Measurements from ENCODE around the gene NPAS2. TPM values are rescaled to one million over a fixed set of nuclear protein-coding genes. Genes with fewer than 3 reads are reported as not detected.

Gene NPAS2
- total RNA-seq, 3 donors from 2014 or later (not counting 1 experiment from before 2014, with no cell fraction given), result not detected

- H3K27me3 ChIP-seq (ENCODE audit: control insufficient read depth, insufficient read depth, low read length), result no peaks in the 10 kb centered on the region
- no peaks in the 10 kb centered on the region for H3K36me3 ChIP-seq (ENCODE audit: control insufficient read depth, insufficient read depth, low read length)
- ATAC-seq (no peak), DNase-seq (no peak)
- H3K4me1 ChIP-seq (ENCODE audit: control insufficient read depth, insufficient read depth, low read length), result no peaks in the 10 kb centered on the region
- H3K27me3 Mint-ChIP-seq (ENCODE audit: low read depth in 2 of 2), result peaks cover 0 to 10% of the 10 kb centered on the region in 2 donors
- TF ChIP-seq, protein P1, sequence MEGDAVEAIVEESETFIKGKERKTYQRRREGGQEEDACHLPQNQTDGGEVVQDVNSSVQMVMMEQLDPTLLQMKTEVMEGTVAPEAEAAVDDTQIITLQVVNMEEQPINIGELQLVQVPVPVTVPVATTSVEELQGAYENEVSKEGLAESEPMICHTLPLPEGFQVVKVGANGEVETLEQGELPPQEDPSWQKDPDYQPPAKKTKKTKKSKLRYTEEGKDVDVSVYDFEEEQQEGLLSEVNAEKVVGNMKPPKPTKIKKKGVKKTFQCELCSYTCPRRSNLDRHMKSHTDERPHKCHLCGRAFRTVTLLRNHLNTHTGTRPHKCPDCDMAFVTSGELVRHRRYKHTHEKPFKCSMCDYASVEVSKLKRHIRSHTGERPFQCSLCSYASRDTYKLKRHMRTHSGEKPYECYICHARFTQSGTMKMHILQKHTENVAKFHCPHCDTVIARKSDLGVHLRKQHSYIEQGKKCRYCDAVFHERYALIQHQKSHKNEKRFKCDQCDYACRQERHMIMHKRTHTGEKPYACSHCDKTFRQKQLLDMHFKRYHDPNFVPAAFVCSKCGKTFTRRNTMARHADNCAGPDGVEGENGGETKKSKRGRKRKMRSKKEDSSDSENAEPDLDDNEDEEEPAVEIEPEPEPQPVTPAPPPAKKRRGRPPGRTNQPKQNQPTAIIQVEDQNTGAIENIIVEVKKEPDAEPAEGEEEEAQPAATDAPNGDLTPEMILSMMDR (IDR thresholded peaks at IDR 0.05), result no peak
- intact Hi-C loops (cut with micrococcal nuclease), result no loop called here
- no peaks in the 10 kb centered on the region for H3K9me3 Mint-ChIP-seq
- H3K4me1 Mint-ChIP-seq, result peaks cover 0 to 11% of the 10 kb centered on the region in 2 donors
- no peak overlapping the region for H3K27ac Mint-ChIP-seq
- H3K27ac ChIP-seq (ENCODE audit: low read length), result no peak overlapping the region
- WGBS (ENCODE audit: insufficient coverage), result 87% methylated on average over 4 of the region's 4 CpGs
- no peaks in the 10 kb centered on the region for H3K9me3 ChIP-seq (ENCODE audit: control insufficient read depth, insufficient read depth, low read length)
- no peaks in the 10 kb centered on the region for H3K36me3 Mint-ChIP-seq
- H3K4me3 Mint-ChIP-seq, result no peak overlapping the region
- H3K4me3 ChIP-seq (ENCODE audit: low read length), result no peak overlapping the region
Measured at GRCh38 chr2:100987974-100988373, 168.0 kb downstream of the NPAS2 start.

DNA sequence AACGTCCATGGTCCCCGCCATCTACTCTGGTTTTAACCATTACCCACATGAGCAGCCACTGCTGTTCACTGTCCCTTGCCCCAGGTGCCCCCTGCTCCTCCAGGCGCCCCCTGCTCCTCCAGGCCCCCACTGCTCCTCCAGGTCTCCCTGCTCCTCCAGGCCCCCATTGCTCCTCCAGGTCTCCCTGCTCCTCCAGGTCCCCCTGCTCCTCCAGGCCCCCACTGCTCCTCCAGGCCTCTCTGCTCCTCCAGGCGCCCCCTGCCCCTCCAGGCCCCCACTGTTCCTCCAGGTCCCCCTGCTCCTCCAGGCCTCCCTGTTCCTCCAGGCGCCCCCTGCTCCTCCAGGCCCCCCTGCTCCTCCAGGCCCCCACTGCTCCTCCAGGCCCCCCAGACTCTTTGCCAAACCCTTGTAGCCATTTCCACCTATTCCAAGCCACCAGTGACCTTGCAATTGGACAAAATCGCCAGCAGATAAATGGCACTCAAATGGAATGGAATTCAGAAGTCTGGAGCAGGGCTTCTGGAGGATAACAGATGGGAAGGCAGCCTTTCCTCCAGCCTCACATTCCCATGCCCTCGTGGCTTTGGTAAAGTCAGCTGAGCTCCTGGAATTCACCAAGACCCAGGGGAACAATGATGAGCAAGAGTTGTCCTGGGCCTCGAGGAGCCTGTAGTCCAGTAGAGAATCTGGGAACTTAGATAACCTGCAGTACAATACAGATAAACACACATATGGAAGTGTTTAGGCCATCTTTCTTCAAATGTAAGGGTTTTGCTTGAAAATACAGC, 168.9 kb downstream of the NPAS2 start:
- Histone ChIP-seq H3K27me3 (ENCODE audit: control insufficient read depth, insufficient read depth, low read length) (no peaks in the 10 kb centered on the region), H3K9me3 (ENCODE audit: control insufficient read depth, insufficient read depth, low read length) (no peaks in the 10 kb centered on the region), H3K27ac (ENCODE audit: low read length) (no peak overlapping the region), H3K4me1 (ENCODE audit: control insufficient read depth, insufficient read depth, low read length) (no peaks in the 10 kb centered on the region), H3K36me3 (ENCODE audit: control insufficient read depth, insufficient read depth, low read length) (no peaks in the 10 kb centered on the region), H3K4me3 (ENCODE audit: low read length) (no peak overlapping the region)
- peaks cover 0 to 10% of the 10 kb centered on the region in 2 donors for H3K27me3 Mint-ChIP-seq (ENCODE audit: low read depth in 2 of 2)
- peaks cover 0 to 11% of the 10 kb centered on the region in 2 donors for H3K4me1 Mint-ChIP-seq
- intact Hi-C loops (cut with micrococcal nuclease), result no loop called here
- H3K9me3 Mint-ChIP-seq, result no peaks in the 10 kb centered on the region
- TF ChIP-seq, protein P1 (IDR thresholded peaks at IDR 0.05), result no peak
- no peak overlapping the region for H3K27ac Mint-ChIP-seq
- no peaks in the 10 kb centered on the region for H3K36me3 Mint-ChIP-seq
- no peak overlapping the region for H3K4me3 Mint-ChIP-seq
- ATAC-seq (no peak), DNase-seq (no peak)
- 74% methylated on average over 7 of the region's 8 CpGs for WGBS (ENCODE audit: insufficient coverage)

DNA sequence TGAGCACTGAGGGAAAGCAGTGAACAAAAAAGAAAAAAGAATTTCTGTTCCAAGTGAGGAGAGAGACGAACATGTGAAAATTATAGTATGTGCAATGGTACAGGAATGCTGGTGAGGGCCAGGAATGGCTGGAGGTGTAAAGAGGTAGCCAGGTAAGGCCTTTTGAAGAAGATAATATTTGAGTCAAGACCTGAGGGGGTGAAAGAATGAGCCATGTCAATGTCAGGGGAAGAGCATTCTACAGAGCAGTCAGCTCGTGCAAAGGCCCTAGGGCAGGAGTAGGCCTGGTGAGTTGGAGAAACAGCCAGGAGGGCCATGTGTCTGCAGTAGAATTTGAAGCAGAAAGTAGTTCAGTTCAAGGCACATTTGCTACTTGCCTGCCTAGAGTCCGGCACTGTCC, 169.7 kb downstream of the NPAS2 start:
- H3K36me3 Mint-ChIP-seq, result no peaks in the 10 kb centered on the region

More for the DNA sequence above, 169.7 kb downstream of the NPAS2 start:
- H3K4me3 ChIP-seq (ENCODE audit: low read length), result no peak overlapping the region
- no peaks in the 10 kb centered on the region for H3K36me3 ChIP-seq (ENCODE audit: control insufficient read depth, insufficient read depth, low read length)
- Mint-ChIP-seq H3K27ac (no peak overlapping the region), H3K4me1 (peaks cover 0 to 11% of the 10 kb centered on the region in 2 donors), H3K27me3 (ENCODE audit: low read depth in 2 of 2) (peaks cover 0 to 12% of the 10 kb centered on the region in 2 donors), H3K4me3 (no peak overlapping the region), H3K9me3 (no peaks in the 10 kb centered on the region)
- no peaks in the 10 kb centered on the region for H3K27me3 ChIP-seq (ENCODE audit: control insufficient read depth, insufficient read depth, low read length)
- no peak overlapping the region for H3K27ac ChIP-seq (ENCODE audit: low read length)
- TF ChIP-seq, protein P1 (IDR thresholded peaks at IDR 0.05), result no peak
- 87% methylated on average over 3 of the region's 3 CpGs for WGBS (ENCODE audit: insufficient coverage)
- intact Hi-C loops (cut with micrococcal nuclease), result no loop called here
- no peaks in the 10 kb centered on the region for H3K9me3 ChIP-seq (ENCODE audit: control insufficient read depth, insufficient read depth, low read length)
- no peaks in the 10 kb centered on the region for H3K4me1 ChIP-seq (ENCODE audit: control insufficient read depth, insufficient read depth, low read length)
- DNase-seq (no peak), ATAC-seq (no peak)

Data from natural killer cell (primary cell).